HepG2 (cell line): Measurements from ENCODE around the gene CDC42BPG. TPM values are rescaled to one million over a fixed set of nuclear protein-coding genes. Genes with fewer than 3 reads are reported as not detected.
A peak's percentile ranks its signal among the peaks of the same experiment; 100 is the strongest.

Source experiments
- ETV6 ChIP-seq: sonication (generic); formaldehyde crosslinking; conservative IDR thresholded peaks from 2 replicates; pipeline ENCODE4 v1.4.0; 2020; ENCODE audit warnings: missing genetic modification reagents
- GATAD1 ChIP-seq: IDR thresholded peaks from 2 replicates; pipeline ENCODE4 v1.6.1; 2016; ENCODE audit warnings: missing genetic modification reagents, missing compliant biosample characterization
- HNF4A ChIP-seq: sonication (generic); formaldehyde crosslinking; IDR thresholded peaks from 2 replicates; pipeline ENCODE4 v1.4.0; 2020; ENCODE audit warnings: missing genetic modification reagents
- KLF9 ChIP-seq: IDR thresholded peaks from 2 replicates; pipeline ENCODE4 v1.6.1; 2016; ENCODE audit warnings: low read depth
- LRRFIP1 ChIP-seq: sonication (generic); formaldehyde crosslinking; conservative IDR thresholded peaks from 2 replicates; pipeline ENCODE4 v1.4.0; 2020; ENCODE audit warnings: missing genetic modification reagents
- NR2F1 ChIP-seq, 2 experiments: fragments of 450-650 bp in 1 of 2; formaldehyde crosslinking in 1 of 2; IDR thresholded peaks; 2 replicates each; pipeline versions ENCODE4 v1.5.0 to v1.6.1; 2016 to 2020; ENCODE audit warnings: mild to moderate bottlenecking in 1 of 2, missing compliant biosample characterization in 1 of 2, missing genetic modification reagents in 1 of 2, moderate library complexity in 1 of 2
- NR2F2 ChIP-seq: IDR thresholded peaks from 2 replicates; pipeline ENCODE4 v1.6.1; 2012; ENCODE audit warnings: low read depth, inconsistent platforms, borderline replicate concordance
- REPIN1 ChIP-seq: sonication (generic); formaldehyde crosslinking; IDR thresholded peaks from 2 replicates; pipeline ENCODE4 v1.8.0; 2022; ENCODE audit warnings: missing genetic modification reagents, low read depth, mild to moderate bottlenecking, borderline replicate concordance
- RXRB ChIP-seq: IDR thresholded peaks from 2 replicates; pipeline ENCODE4 v1.6.1; 2016; ENCODE audit warnings: borderline replicate concordance, missing genetic modification reagents, missing compliant biosample characterization
- TMF1 ChIP-seq: sonication (generic); formaldehyde crosslinking; IDR thresholded peaks from 2 replicates; pipeline ENCODE4 v1.8.1; 2022; ENCODE audit warnings: low read depth, missing genetic modification reagents
- ZFP1 ChIP-seq: IDR thresholded peaks from 2 replicates; pipeline ENCODE4 v1.6.1; 2016
- ZFP91 ChIP-seq: sonication (generic); formaldehyde crosslinking; IDR thresholded peaks from 2 replicates; pipeline ENCODE4 v1.9.0; 2022; ENCODE audit warnings: missing genetic modification reagents, mild to moderate bottlenecking, borderline replicate concordance
- ZNF776 ChIP-seq: sonication (generic); formaldehyde crosslinking; IDR thresholded peaks from 2 replicates; pipeline ENCODE4 v1.4.0; 2020; ENCODE audit warnings: mild to moderate bottlenecking, missing genetic modification reagents
- ZNF784 ChIP-seq: sonication (generic); formaldehyde crosslinking; IDR thresholded peaks from 2 replicates; pipeline ENCODE4 v1.5.1; 2020; ENCODE audit warnings: missing genetic modification reagents, mild to moderate bottlenecking, borderline replicate concordance
- ZNF816 ChIP-seq: sonication (generic); formaldehyde crosslinking; IDR thresholded peaks from 2 replicates; pipeline ENCODE4 v1.8.0; 2022; ENCODE audit warnings: missing genetic modification reagents, mild to moderate bottlenecking, borderline replicate concordance
- ZNF839 ChIP-seq: sonication (generic); formaldehyde crosslinking; IDR thresholded peaks from 2 replicates; pipeline ENCODE4 v1.4.0; 2020; ENCODE audit warnings: missing genetic modification reagents, mild to moderate bottlenecking, borderline replicate concordance
- polyA plus RNA-seq, 8 experiments: library from polyadenylated mRNA; depleted of rRNA in 3 of 8; stranded (reverse) in 7 of 8; unstranded in 1 of 8; fragments of >200 nt; fragmentation: Illumina TruSeq in 4 of 8; extraction: Trizol in 4 of 8; gene quantifications; 2 replicates each; pipeline versions ENCODE4 v1.2.1 to v1.2.3, GENCODE V29; 2011 to 2016; ENCODE audit warnings: low read depth in 4 of 8, missing spikeins in 1 of 8, mixed read lengths in 1 of 8; ENCODE audit not compliant: insufficient read depth in 1 of 8
- total RNA-seq, 5 experiments: library from RNA; depleted of rRNA; stranded (reverse); fragments of >200 nt; fragmentation: Illumina TruSeq; extraction: Trizol; gene quantifications; 2 replicates each; pipeline ENCODE4 v1.2.3, GENCODE V29; 2016; ENCODE audit warnings: low read depth in 1 of 5
- TF ChIP-seq, protein P1 (sequence below): sonication (generic); formaldehyde crosslinking; IDR thresholded peaks from 2 replicates; pipeline ENCODE4 v1.5.0; 2020; ENCODE audit warnings: mild to moderate bottlenecking, missing genetic modification reagents, borderline replicate concordance
- TF ChIP-seq, protein P2 (sequence below): IDR thresholded peaks from 2 replicates; pipeline ENCODE4 v1.6.1; 2016; ENCODE audit warnings: missing compliant biosample characterization, missing genetic modification reagents, borderline replicate concordance

The CDC42BPG gene
- total and polyA plus RNA-seq, 2 of the 13 experiments (the other 11 are each of a cell fraction or from before 2014, with no cell fraction given), result 0.55 to 1.4 TPM

- TF ChIP-seq NR2F1 (CRISPR knock-in tag; IDR thresholded peaks at IDR 0.05), result peak in 1 of 2 experiments; percentile 61; a peak in 1 of 4 replicates
- TF ChIP-seq ZFP91 (CRISPR knock-in tag), result 0 out of 2 replicates have a peak, but pooled peaks have one; percentile 14
- TF ChIP-seq KLF9 (CRISPR knock-in tag), result peak; percentile 26; the same call in 1 of the 2 replicates
- TF ChIP-seq ZNF784 (CRISPR knock-in tag), result no peak; the same call in 1 of the 2 replicates
- TF ChIP-seq REPIN1 (CRISPR knock-in tag), result peak; percentile 66; the same call in 1 of the 2 replicates
- peak; percentile 57; the same call in 1 of the 2 replicates for TF ChIP-seq NR2F2
- no peak for TF ChIP-seq ZNF839 (CRISPR knock-in tag)
- TF ChIP-seq ZNF816 (CRISPR knock-in tag), result peak; percentile 98
- peak; percentile 85 for TF ChIP-seq RXRB (CRISPR knock-in tag)
- no peak for TF ChIP-seq ETV6 (CRISPR knock-in tag)
- peak; percentile 97 for TF ChIP-seq HNF4A (CRISPR knock-in tag)
- peak; percentile 72 for TF ChIP-seq TMF1
- TF ChIP-seq GATAD1 (CRISPR knock-in tag), result peak; percentile 43; the same call in 1 of the 2 replicates
- TF ChIP-seq, protein P1, sequence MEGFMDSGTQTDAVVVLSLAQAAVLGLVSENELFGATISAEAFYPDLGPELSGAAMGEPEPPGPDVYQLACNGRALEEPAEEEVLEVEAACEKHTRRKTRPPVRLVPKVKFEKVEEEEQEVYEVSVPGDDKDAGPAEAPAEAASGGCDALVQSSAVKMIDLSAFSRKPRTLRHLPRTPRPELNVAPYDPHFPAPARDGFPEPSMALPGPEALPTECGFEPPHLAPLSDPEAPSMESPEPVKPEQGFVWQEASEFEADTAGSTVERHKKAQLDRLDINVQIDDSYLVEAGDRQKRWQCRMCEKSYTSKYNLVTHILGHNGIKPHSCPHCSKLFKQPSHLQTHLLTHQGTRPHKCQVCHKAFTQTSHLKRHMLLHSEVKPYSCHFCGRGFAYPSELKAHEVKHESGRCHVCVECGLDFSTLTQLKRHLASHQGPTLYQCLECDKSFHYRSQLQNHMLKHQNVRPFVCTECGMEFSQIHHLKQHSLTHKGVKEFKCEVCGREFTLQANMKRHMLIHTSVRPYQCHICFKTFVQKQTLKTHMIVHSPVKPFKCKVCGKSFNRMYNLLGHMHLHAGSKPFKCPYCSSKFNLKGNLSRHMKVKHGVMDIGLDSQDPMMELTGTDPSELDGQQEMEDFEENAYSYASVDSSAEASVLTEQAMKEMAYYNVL (CRISPR knock-in tag), result no peak
- TF ChIP-seq, protein P2, sequence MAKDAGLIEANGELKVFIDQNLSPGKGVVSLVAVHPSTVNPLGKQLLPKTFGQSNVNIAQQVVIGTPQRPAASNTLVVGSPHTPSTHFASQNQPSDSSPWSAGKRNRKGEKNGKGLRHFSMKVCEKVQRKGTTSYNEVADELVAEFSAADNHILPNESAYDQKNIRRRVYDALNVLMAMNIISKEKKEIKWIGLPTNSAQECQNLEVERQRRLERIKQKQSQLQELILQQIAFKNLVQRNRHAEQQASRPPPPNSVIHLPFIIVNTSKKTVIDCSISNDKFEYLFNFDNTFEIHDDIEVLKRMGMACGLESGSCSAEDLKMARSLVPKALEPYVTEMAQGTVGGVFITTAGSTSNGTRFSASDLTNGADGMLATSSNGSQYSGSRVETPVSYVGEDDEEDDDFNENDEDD, result no peak
- no peak for TF ChIP-seq ZFP1 (CRISPR knock-in tag)
- TF ChIP-seq LRRFIP1 (CRISPR knock-in tag), result no peak
- TF ChIP-seq ZNF776 (CRISPR knock-in tag), result no peak; the same call in 1 of the 2 replicates
Measured at GRCh38 chr11:64893194-64894069, 49.0 kb upstream of the CDC42BPG start (continued).
